Measurements from ENCODE around the gene CBX8. TPM values are rescaled to one million over a fixed set of nuclear protein-coding genes. Genes with fewer than 3 reads are reported as not detected.

Gene CBX8
- total and polyA plus RNA-seq, 2 of the 13 experiments (the other 11 are each of a cell fraction or from before 2014, with no cell fraction given) = 0.34 to 12.6 TPM

DNA sequence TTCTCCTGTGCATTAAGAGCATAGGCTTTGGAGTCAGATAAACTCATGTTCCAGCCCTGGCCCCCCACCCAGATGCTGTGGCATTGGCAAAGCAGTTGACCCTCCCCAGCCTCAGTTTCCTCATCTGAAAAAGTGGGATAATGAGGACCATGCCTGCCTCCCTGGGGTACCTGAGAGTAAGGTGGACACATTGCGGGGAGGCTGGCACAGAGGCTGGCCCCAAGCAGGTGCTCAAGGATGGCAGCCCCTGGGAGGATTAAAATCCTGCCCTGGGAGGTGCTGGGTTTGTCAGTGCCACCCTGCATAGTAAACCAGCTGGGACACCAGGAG lies 54.3 kb downstream of the CBX8 start (continued):
- TF ChIP-seq ATRX (CRISPR knock-in tag; IDR thresholded peaks at IDR 0.05; ENCODE audit: borderline replicate concordance) (no peak), ZNF510 (CRISPR knock-in tag; IDR thresholded peaks at IDR 0.05; ENCODE audit: low read depth) (0 out of 2 replicates have a peak, but pooled peaks have one; percentile 61), PITX1 (CRISPR knock-in tag; IDR thresholded peaks at IDR 0.05) (no peak), PRDM15 (CRISPR knock-in tag; IDR thresholded peaks at IDR 0.05) (no peak), TSC22D2 (CRISPR knock-in tag; IDR thresholded peaks at IDR 0.05; ENCODE audit: borderline replicate concordance) (no peak), ZFY (CRISPR knock-in tag; IDR thresholded peaks at IDR 0.05) (no peak), ZNF784 (CRISPR knock-in tag; IDR thresholded peaks at IDR 0.05; ENCODE audit: borderline replicate concordance) (0 out of 2 replicates have a peak, but pooled peaks have one; percentile 6), ZNF598 (CRISPR knock-in tag; IDR thresholded peaks at IDR 0.05; ENCODE audit: borderline replicate concordance) (0 out of 2 replicates have a peak, but pooled peaks have one; percentile 16), ZXDC (CRISPR knock-in tag; IDR thresholded peaks at IDR 0.05) (no peak), MLXIP (CRISPR knock-in tag; IDR thresholded peaks at IDR 0.05; ENCODE audit: borderline replicate concordance) (no peak), ZBTB38 (CRISPR knock-in tag; IDR thresholded peaks at IDR 0.05) (no peak; the same call in 1 of the 2 replicates), ZNF572 (CRISPR knock-in tag; IDR thresholded peaks at IDR 0.05) (no peak), ZNF350 (CRISPR knock-in tag; IDR thresholded peaks at IDR 0.05; ENCODE audit: borderline replicate concordance, low read depth) (0 out of 2 replicates have a peak, but pooled peaks have one; percentile 3), SRSF4 (IDR thresholded peaks at IDR 0.05; ENCODE audit: low read depth, low read length, poor library complexity, severe bottlenecking) (no peak), ZMYM2 (CRISPR knock-in tag; IDR thresholded peaks at IDR 0.05) (no peak), NR2F2 (IDR thresholded peaks at IDR 0.05; ENCODE audit: borderline replicate concordance, low read depth) (no peak)
- TF ChIP-seq, protein P1, sequence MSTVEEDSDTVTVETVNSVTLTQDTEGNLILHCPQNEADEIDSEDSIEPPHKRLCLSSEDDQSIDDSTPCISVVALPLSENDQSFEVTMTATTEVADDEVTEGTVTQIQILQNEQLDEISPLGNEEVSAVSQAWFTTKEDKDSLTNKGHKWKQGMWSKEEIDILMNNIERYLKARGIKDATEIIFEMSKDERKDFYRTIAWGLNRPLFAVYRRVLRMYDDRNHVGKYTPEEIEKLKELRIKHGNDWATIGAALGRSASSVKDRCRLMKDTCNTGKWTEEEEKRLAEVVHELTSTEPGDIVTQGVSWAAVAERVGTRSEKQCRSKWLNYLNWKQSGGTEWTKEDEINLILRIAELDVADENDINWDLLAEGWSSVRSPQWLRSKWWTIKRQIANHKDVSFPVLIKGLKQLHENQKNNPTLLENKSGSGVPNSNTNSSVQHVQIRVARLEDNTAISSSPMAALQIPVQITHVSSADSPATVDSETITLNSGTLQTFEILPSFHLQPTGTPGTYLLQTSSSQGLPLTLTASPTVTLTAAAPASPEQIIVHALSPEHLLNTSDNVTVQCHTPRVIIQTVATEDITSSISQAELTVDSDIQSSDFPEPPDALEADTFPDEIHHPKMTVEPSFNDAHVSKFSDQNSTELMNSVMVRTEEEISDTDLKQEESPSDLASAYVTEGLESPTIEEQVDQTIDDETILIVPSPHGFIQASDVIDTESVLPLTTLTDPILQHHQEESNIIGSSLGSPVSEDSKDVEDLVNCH (CRISPR knock-in tag; IDR thresholded peaks at IDR 0.05) = no peak

Measured in HepG2 (cell line).